Activated CD8-positive, alpha-beta memory T cell treated with anti-CD3 and anti-CD28 coated beads, Interleukin-2, amount 50 U/mL, for 24 hours (primary cell): Measurements from ENCODE around the gene AP1S1.
"Not testable (repeated sequence)": the region's sequence is repeated elsewhere in the genome, so short reads cannot be mapped to it uniquely, and the experiment has no call there.

Experiments
- DNase-seq: peaks from one replicate; pipeline ENCODE4 v3.0.0-alpha.2; 2020; ENCODE audit errors: extremely low read depth

Gene AP1S1

GRCh38 chr7:101153969-101154692 is at the start of gene AP1S1:
AP1S1 (plus strand) TSS chr7:101154476; CDS start chr7:101154515, 39 bp downstream.
- DNase-seq, result peak; percentile 73

- DNase-seq, result no peak
Measured at GRCh38 chr7:101104799-101105198, 49.5 kb upstream of the AP1S1 start.

GRCh38 chr7:101105248-101105647 is 49.0 kb upstream of the AP1S1 start:
- DNase-seq, result not testable (repeated sequence)

- DNase-seq, result no peak
Measured at GRCh38 chr7:101106386-101106785, 47.9 kb upstream of the AP1S1 start.

- no peak for DNase-seq
Measured at GRCh38 chr7:101108330-101108857, 45.9 kb upstream of the AP1S1 start.

GRCh38 chr7:101108961-101109360 is 45.3 kb upstream of the AP1S1 start:
- no peak for DNase-seq

- no peak for DNase-seq
Measured at GRCh38 chr7:101109368-101109767, 44.9 kb upstream of the AP1S1 start.

- no peak for DNase-seq
Measured at GRCh38 chr7:101111261-101111660, 43.0 kb upstream of the AP1S1 start.

GRCh38 chr7:101112233-101112632 is 42.0 kb upstream of the AP1S1 start:
- no peak for DNase-seq

GRCh38 chr7:101113140-101113539 is 41.1 kb upstream of the AP1S1 start:
- DNase-seq, result not testable (repeated sequence)

GRCh38 chr7:101113836-101114235 is 40.4 kb upstream of the AP1S1 start:
- no peak for DNase-seq

- DNase-seq, result no peak
Measured at GRCh38 chr7:101114492-101114891, 39.8 kb upstream of the AP1S1 start.

GRCh38 chr7:101115215-101115614 is 39.1 kb upstream of the AP1S1 start:
- DNase-seq, result no peak

- DNase-seq, result no peak
Measured at GRCh38 chr7:101116898-101117297, 37.4 kb upstream of the AP1S1 start.

GRCh38 chr7:101118856-101119255 is 35.4 kb upstream of the AP1S1 start:
- no peak for DNase-seq

GRCh38 chr7:101119876-101120275 is 34.4 kb upstream of the AP1S1 start:
- DNase-seq, result no peak

- no peak for DNase-seq
Measured at GRCh38 chr7:101120315-101120714, 34.0 kb upstream of the AP1S1 start.

- DNase-seq, result not testable (repeated sequence)
Measured at GRCh38 chr7:101121631-101121990, 32.7 kb upstream of the AP1S1 start.

- DNase-seq, result no peak
Measured at GRCh38 chr7:101121991-101122932, 32.0 kb upstream of the AP1S1 start.

- DNase-seq, result no peak
Measured at GRCh38 chr7:101122933-101123702, 31.2 kb upstream of the AP1S1 start.

- no peak for DNase-seq
Measured at GRCh38 chr7:101123703-101124068, 30.6 kb upstream of the AP1S1 start.
